Stimulated activated effector memory CD8-positive, alpha-beta T cell treated with anti-CD3 and anti-CD28 coated beads, Interleukin-12 subunit alpha, Interleukin-12 subunit beta, amount 100 ng/mL, for 72 hours (primary cell): ENCODE data around the gene SLC28A1.

Experiments used
- ATAC-seq: fragments of 150-1000 bp; cut with Tn5 transposase; 2 replicates; pipeline ENCODE4 v1.10.0; 2021
- DNase-seq, 2 donors: peaks; one replicate each; pipeline ENCODE4 v3.0.0; 2021 to 2022; ENCODE audit warnings: low spot score in 2 of 2
- H3K27ac Mint-ChIP-seq: one replicate; pipeline ENCODE4 v1.8.0; 2022; ENCODE audit warnings: mild to moderate bottlenecking, mixed read lengths
- H3K36me3 Mint-ChIP-seq: one replicate; pipeline ENCODE4 v1.8.0; 2022; ENCODE audit warnings: mild to moderate bottlenecking, mixed read lengths
- H3K4me1 Mint-ChIP-seq: one replicate; pipeline ENCODE4 v1.8.0; 2022; ENCODE audit warnings: mixed read lengths
- H3K4me3 Mint-ChIP-seq: one replicate; pipeline ENCODE4 v1.8.0; 2022; ENCODE audit warnings: mild to moderate bottlenecking, mixed read lengths
- H3K9me3 Mint-ChIP-seq: one replicate; pipeline ENCODE4 v1.8.0; 2022; ENCODE audit warnings: mixed read lengths

The SLC28A1 gene

DNA sequence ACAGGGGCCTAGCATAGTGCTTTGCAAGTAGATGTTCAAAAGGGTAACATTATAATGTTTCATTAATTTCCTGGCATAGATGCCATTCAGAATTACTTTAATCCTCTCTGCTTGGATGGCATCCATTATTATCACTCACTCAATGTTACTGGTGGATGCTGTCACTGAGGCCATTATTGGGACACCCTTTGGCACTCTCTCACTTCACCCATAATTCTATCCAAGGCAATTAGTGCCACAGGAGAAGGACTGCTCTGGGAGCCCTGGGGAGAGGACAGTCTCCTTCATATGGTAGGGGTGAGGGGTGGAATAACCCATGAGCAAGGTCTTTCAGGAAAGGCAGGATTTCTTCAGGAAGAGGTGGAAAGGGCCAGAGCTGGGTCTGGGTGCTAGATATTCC lies 28.7 kb upstream of the SLC28A1 start:
- ATAC-seq (no peak), DNase-seq (no peak)
- Mint-ChIP-seq H3K4me3 (no peak overlapping the region), H3K36me3 (no peaks in the 10 kb centered on the region), H3K4me1 (no peaks in the 10 kb centered on the region), H3K9me3 (no peaks in the 10 kb centered on the region), H3K27ac (peak overlapping the region; percentile 77)

DNA sequence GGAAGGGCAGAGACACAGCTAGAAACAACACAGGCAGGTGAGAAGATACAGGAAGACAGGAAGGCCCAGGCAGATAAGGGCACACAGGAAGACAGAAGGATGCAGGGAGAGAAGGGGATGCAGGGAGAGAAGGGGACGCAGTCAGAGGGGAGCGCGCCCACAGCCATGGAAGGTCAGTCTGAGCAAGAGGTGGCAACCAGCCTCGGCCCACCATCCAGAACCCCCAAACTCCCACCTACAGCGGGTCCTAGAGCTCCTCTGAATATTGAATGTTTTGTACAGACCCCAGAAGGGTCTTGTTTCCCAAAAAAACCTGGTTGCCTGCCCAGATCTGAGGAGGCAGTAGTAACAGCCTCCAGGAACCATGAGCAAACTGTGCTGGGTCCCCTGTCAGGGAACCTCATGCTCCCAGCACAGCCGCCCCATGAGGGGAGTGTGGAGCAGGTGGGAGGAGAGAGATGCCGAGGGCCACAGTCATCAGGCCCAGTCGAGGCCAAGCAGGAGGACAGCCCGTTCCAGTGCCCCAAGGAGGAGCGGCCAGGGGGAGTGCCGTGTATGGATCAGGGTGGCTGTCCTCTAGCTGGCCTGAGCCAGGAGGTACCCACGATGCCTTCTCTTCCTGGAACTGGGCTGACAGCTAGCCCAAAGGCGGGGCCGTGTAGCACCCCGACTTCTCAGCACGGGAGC lies 27.6 kb upstream of the SLC28A1 start:
- Mint-ChIP-seq H3K36me3 (no peaks in the 10 kb centered on the region), H3K4me1 (no peaks in the 10 kb centered on the region), H3K9me3 (no peaks in the 10 kb centered on the region), H3K4me3 (no peak overlapping the region), H3K27ac (no peak overlapping the region)
- no peak for ATAC-seq
- no peak for DNase-seq

DNA sequence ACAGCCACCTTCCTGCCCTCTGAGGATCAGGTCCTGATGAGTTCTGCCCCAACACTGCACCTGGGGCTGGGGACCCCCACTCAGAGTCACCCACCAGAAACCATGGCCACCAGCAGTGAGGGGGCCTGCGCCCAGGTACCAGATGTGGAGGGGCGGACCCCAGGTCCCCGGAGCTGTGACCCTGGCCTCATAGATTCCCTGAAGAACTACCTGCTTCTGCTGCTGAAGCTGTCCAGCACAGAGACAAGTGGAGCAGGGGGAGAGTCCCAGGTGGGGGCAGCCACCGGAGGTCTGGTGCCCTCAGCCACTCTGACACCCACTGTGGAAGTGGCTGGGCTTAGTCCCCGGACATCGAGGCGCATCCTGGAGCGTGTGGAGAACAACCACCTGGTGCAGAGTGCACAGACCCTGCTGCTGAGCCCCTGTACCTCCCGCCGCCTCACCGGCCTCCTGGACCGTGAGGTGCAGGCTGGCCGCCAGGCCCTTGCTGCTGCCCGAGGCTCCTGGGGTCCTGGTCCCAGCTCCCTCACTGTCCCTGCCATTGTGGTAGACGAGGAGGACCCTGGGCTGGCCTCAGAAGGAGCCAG lies 27.0 kb upstream of the SLC28A1 start:
- H3K9me3 Mint-ChIP-seq, result no peaks in the 10 kb centered on the region
- no peaks in the 10 kb centered on the region for H3K36me3 Mint-ChIP-seq
- DNase-seq (no peak), ATAC-seq (peak; percentile 33)
- no peak overlapping the region for H3K27ac Mint-ChIP-seq
- no peak overlapping the region for H3K4me3 Mint-ChIP-seq
- H3K4me1 Mint-ChIP-seq, result no peaks in the 10 kb centered on the region

DNA sequence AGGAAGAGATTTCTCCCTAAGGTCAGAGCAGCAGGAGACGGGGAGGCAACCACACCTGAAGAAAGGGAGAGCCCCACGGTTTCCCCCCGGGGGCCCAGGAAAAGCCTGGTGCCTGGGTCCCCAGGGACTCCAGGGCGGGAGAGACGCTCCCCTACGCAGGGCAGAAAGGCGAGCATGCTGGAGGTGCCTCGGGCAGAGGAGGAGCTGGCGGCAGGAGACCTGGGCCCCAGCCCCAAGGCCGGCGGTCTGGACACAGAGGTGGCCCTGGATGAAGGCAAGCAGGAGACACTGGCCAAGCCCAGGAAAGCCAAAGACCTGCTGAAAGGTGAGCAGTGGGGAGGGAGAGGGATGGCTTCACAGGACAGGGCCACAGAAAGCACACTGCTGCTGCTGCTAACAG lies 26.2 kb upstream of the SLC28A1 start:
- H3K27ac Mint-ChIP-seq, result peak overlapping the region; percentile 34
- ATAC-seq (peak; percentile 17), DNase-seq (no peak)
- H3K4me3 Mint-ChIP-seq, result no peak overlapping the region
- H3K4me1 Mint-ChIP-seq, result no peaks in the 10 kb centered on the region
- H3K36me3 Mint-ChIP-seq, result no peaks in the 10 kb centered on the region
- no peaks in the 10 kb centered on the region for H3K9me3 Mint-ChIP-seq

DNA sequence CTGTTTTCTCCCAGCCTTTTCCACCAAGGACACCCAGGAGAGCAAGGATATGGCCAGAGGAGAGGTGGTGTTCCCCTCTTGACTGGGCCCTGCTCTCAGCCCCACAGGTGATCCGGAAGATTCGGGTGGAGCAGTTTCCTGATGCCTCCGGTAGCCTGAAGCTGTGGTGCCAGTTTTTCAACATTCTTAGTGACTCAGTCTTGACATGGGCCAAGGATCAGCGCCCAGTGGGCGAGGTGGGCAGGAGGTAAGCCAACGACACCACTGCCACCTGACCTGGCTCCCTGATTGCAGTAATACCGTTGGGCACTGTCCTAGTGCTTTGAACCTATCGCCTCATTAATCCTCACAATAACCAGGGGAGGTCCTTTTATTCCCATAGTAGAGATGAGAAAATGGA lies 25.3 kb upstream of the SLC28A1 start:
- no peak overlapping the region for H3K27ac Mint-ChIP-seq
- no peaks in the 10 kb centered on the region for H3K4me1 Mint-ChIP-seq
- no peaks in the 10 kb centered on the region for H3K9me3 Mint-ChIP-seq
- ATAC-seq, result peak; percentile 12
- H3K36me3 Mint-ChIP-seq, result no peaks in the 10 kb centered on the region
- DNase-seq, result no peak
- no peak overlapping the region for H3K4me3 Mint-ChIP-seq

DNA sequence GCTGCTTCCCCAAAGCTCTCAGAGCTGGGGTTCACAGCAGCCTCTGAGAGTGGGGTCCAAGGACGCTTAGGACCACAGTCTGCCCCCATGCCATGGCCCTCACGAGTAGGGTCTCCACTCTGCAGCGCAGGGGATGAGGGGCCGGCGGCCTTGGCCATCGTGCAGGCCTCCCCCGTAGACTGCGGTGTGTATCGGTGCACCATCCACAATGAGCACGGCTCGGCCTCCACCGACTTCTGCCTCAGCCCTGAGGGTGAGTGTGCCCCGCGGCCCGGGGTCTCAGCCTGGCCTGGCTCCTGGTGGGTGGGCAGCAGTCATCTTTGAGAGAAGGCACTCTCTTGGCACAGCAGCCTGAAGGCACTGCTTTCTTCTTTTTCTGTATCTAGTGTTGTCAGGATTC lies 24.8 kb upstream of the SLC28A1 start:
- Mint-ChIP-seq H3K4me3 (no peak overlapping the region), H3K36me3 (no peaks in the 10 kb centered on the region), H3K9me3 (no peaks in the 10 kb centered on the region), H3K27ac (no peak overlapping the region), H3K4me1 (no peaks in the 10 kb centered on the region)
- ATAC-seq, result peak; percentile 35
- DNase-seq, result no peak

DNA sequence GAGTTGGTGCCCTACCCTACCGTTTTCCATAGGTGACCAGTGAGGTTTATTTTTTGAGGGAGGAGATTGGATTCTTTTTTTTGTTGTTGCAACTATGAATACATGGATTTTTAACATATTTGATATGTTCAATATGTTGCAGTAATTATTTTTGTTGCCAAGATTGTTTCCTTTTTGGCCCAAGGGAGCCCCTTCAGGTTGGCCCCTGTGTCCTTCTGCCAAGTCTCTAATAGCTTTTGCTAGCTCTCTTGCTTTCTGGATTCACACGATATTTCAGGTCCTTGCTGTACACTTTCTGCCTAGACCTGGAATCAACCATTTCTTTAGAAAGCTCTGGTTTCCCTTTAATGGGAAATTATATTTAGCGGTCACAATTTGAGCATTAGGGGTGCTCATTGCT lies 22.7 kb upstream of the SLC28A1 start:
- no peaks in the 10 kb centered on the region for H3K4me1 Mint-ChIP-seq
- H3K4me3 Mint-ChIP-seq, result no peak overlapping the region
- no peaks in the 10 kb centered on the region for H3K9me3 Mint-ChIP-seq
- H3K36me3 Mint-ChIP-seq, result no peaks in the 10 kb centered on the region
- ATAC-seq (no peak), DNase-seq (no peak)
- no peak overlapping the region for H3K27ac Mint-ChIP-seq

DNA sequence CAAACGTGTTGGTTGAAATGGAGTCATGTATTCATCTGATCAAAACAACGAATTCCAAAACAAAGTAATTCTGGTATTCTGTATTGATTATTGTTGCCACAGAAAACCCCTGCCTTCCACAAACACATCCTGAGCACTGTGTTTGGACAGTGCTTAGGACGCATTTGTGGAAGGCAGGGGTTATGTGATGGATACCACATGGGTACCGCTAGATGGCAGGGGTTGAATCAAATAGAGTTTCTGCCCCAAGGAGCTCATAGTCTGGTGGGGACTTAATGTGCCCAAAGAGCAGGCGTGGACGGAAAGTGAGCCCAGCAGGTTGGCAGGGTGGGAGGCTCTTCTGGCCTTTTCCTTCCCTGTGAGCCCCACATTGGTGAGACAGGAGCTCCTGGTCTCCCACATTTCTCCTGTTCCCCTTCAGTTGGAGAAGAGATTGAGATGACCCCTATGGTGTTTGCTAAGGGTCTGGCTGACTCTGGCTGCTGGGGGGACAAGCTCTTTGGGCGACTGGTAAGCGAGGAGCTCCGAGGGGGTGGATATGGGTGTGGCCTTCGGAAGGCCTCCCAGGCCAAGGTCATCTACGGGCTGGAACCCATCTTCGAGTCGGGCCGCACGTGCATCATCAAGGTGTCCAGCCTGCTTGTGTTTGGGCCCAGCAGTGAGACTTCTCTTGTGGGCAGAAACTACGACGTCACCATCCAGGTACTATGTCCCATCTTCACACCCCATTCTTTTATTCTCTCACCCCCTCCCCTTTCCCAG lies 22.1 kb upstream of the SLC28A1 start:
- H3K4me3 Mint-ChIP-seq, result no peak overlapping the region
- H3K36me3 Mint-ChIP-seq, result no peaks in the 10 kb centered on the region
- H3K27ac Mint-ChIP-seq, result no peak overlapping the region
- H3K9me3 Mint-ChIP-seq, result no peaks in the 10 kb centered on the region
- DNase-seq (no peak), ATAC-seq (no peak)
- H3K4me1 Mint-ChIP-seq, result no peaks in the 10 kb centered on the region

DNA sequence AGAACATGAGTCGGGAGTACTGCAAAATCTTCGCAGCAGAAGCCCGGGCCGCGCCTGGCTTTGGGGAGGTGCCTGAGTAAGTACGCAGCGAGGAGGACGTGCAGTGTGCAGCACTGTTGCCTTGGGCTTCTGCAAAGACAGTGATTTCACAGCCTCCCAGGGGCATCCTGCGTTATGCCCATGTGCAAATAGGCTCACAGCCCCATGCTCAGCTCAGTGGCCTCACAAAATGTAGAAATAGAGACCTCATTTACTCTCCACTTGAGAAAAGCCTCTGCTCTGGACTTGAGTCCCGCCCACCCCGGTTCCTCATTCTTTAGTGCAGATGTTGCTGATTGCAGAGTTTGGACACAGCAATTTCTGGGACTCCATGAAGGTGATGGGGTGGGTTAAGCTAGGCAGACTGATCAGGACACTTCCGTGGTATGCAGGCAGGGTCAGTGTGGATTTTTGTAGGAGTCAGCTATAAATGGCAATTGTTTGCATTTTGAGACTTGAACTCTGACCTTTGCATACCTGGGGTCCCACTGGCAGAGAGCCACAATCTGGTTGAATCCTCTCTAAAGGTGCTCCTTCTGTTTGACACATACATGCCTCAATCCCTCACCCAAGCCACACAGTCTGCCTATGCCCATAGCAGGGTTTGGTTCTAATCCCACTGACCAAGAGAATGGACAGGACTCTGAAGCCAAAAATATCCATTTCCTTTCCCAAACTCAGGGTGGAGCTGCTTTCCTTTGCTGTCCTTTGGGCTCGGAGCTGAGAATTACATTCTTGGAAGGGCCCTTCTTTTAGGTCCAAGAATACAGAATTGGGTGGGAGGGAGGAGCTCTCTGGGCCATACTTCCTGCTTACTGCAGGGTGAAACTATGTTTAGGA lies 20.7 kb upstream of the SLC28A1 start:
- Mint-ChIP-seq H3K27ac (no peak overlapping the region), H3K4me1 (no peaks in the 10 kb centered on the region), H3K36me3 (no peaks in the 10 kb centered on the region), H3K4me3 (no peak overlapping the region), H3K9me3 (no peaks in the 10 kb centered on the region)
- no peak for ATAC-seq
- no peak for DNase-seq

DNA sequence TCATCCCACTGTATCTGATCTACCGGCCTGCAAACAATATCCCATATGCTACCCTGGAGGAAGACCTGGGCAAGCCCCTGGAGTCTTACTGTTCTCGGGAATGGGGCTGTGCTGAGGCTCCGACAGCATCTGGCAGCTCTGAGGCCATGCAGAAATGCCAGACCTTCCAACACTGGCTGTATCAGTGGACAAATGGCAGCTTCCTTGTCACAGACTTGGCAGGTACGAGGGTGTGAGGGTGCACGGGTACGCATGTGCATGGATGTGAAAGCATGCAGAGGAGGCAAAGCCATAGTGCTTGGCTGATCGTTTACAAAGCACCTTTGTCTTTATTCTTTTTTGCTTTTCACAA lies 20.0 kb upstream of the SLC28A1 start:
- DNase-seq (no peak), ATAC-seq (no peak)
- Mint-ChIP-seq H3K4me3 (no peak overlapping the region), H3K36me3 (no peaks in the 10 kb centered on the region), H3K27ac (no peak overlapping the region), H3K9me3 (no peaks in the 10 kb centered on the region), H3K4me1 (no peaks in the 10 kb centered on the region)

DNA sequence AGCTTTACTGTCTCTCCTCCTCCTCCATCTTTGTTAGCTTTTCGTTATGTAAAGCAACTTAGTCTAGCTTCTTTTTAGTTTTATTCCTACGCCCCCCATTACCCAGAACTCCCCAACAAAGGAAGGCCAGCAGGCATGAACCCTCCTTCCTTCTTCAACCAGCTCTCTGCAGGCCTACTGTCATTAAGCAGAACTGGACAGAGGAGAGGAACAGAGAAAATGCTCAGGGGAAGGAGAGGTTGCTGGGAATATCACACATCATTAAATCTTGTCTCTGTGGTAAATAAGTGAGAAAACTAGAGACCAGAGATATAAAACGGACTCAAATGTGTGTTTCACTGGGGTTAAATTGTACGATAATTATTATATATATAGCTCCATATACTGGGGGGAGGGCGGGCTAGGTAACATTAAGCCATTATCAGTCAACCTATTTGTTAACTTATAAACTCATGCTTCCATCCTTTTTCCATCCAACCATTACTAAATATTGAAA lies 19.3 kb upstream of the SLC28A1 start:
- ATAC-seq (no peak), DNase-seq (no peak)
- Mint-ChIP-seq H3K4me1 (no peaks in the 10 kb centered on the region), H3K36me3 (no peaks in the 10 kb centered on the region), H3K27ac (no peak overlapping the region), H3K4me3 (no peak overlapping the region), H3K9me3 (no peaks in the 10 kb centered on the region)

DNA sequence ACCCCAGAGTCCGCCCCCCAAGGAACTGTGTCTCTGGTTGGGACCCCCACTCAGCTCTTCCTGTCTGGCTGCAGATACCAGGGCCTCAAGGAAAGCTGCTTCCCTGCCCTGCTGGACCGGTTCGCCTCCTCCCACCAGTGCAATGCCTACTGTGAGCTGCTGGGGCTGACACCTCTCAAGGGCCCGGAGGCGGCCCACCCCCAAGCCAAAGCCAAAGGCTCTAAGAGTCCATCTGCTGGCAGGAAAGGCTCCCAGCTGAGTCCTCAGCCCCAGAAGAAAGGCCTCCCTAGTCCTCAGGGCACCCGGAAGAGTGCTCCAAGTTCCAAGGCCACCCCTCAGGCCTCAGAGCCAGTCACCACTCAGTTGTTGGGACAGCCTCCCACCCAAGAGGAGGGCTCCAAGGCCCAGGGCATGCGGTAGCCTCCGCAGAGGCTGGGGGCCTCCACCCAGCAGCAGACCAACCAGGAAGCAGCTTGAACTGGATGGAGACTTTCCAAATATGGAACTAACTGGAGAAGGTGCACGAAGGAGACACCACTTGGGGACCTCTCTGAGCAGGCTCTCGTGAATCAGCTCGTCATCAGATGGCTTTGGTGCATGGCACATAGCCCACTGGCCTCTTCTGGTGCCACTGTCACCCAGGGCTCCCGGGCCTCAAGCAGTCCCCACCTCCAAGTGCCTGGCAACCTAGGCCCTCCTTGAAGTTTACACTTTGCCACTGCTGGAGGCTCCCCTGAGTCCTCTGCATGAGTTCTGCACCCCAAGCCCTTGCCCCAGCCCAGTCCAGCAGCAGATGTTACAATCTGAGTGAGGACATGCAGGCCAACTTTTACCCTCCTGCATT lies 16.2 kb upstream of the SLC28A1 start:
- ATAC-seq, result no peak
- H3K4me3 Mint-ChIP-seq, result no peak overlapping the region
- H3K27ac Mint-ChIP-seq, result no peak overlapping the region
- DNase-seq, result no peak
- no peaks in the 10 kb centered on the region for H3K4me1 Mint-ChIP-seq
- no peaks in the 10 kb centered on the region for H3K9me3 Mint-ChIP-seq
- H3K36me3 Mint-ChIP-seq, result no peaks in the 10 kb centered on the region

DNA sequence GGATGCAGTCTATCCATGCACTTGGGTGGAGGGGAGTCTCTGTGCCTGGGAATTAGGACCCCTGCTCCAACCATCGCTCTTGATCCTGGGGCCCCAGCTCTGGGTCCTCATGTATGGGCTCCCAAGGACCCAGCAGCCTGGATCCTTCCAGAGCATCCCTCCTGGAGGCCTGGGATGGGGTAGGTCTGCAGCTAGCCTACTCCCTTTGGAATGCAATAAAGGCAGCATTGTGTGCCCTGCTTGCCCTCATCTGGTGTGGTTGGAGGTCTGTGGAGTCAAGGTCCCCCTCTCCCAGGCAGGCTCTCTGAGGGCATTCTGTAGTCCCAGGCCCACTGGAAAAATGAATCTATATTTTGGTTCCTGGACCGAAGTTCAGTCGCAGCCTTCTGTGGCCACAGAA lies 15.0 kb upstream of the SLC28A1 start:
- Mint-ChIP-seq H3K27ac (peak overlapping the region; percentile 11), H3K9me3 (no peaks in the 10 kb centered on the region), H3K36me3 (no peaks in the 10 kb centered on the region), H3K4me1 (no peaks in the 10 kb centered on the region), H3K4me3 (no peak overlapping the region)
- DNase-seq, result no peak
- no peak for ATAC-seq

DNA sequence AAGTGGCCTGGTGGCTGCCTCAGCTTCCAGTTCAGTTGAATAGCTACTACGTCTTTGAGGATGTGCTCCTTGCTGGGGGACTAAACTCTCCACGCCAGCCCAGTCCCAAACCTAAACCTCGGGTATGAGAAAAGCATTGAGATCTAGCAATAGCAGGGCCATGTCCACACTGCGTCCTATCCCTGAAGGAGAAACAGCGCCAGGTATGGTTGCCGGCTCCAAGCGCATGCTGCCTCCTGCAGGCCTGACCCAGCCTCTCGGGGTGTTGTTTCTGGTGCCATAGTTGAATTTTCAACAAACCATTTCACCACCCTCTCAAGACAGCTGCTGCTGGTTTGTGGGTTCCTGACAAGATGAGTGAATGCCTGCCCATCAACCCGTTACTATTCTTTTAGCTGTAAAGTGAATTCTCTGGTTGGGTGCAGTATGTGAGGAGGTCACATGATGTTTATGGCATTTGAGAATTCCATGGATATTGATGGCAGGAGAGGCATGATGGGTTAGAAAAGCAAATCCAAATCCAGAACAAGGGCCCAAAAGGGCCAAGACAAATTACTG lies 13.0 kb upstream of the SLC28A1 start:
- ATAC-seq, result no peak
- Mint-ChIP-seq H3K9me3 (no peaks in the 10 kb centered on the region), H3K4me3 (no peak overlapping the region), H3K27ac (no peak overlapping the region), H3K36me3 (no peaks in the 10 kb centered on the region), H3K4me1 (no peaks in the 10 kb centered on the region)
- DNase-seq, result no peak
